Measurements from ENCODE around the gene CRISPLD2.
A peak's percentile ranks its signal among the peaks of the same experiment; 100 is the strongest.
"Not testable (repeated sequence)": the region's sequence is repeated elsewhere in the genome, so short reads cannot be mapped to it uniquely, and the experiment has no call there.

The CRISPLD2 gene

DNA sequence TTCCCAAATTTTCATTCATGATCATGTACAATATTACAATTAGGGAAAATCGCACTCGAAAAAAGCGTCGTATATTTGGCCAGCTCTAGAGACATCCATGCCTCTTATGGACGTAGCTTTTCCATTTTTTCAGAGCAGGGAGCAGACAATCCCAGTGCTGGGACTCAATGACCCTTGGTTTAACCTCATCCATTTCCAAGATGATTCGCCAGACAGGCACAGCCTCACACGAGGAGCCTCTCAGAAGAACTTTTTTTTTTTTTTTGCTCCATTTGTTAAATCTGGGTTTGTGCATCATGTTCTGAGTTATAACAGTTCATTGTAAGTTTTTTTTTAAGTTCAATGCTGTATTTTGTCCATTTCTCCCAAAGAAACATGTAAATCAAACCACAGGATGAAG, 99.5 kb downstream of the CRISPLD2 start:
- no peak for DNase-seq

DNA sequence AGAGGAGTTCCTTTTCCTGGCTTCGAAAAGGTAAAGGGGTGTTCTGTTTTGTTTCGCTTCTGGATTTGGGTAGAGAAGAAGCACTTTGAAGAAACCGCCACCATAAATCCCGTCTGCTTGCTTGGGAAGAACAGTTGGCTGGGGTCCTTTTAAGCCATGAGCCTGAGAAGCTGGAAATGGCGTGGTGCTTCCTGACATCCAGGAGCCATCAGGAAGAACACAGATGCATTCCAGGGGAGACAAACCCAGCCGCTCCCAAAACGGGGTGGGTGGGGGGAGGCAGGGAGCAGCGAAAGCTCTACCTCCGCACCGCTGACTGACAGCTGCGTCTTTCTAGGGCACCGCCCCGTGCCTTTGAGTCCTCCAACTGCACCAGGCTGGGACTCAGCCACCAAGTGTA, 99.9 kb downstream of the CRISPLD2 start:
- no peak for DNase-seq

DNA sequence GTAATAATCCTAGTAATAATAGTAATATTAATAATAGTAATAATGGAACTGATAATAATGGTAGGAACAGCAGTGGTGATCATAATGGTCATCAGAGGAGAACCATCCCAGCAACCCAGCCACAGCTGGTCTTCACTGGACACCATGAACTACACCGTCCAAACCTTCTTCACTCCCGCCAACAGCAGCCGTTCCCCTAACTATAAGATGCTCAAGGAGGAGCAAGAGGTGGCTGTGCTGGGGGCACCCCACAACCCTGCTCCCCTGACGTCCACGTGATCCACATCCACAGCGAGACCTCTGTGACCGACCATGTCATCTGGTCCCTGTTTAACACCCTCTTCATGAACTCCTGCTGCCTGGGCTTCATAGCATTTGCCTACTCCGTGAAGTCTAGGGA, 100.5 kb downstream of the CRISPLD2 start:
- DNase-seq = no peak

DNA sequence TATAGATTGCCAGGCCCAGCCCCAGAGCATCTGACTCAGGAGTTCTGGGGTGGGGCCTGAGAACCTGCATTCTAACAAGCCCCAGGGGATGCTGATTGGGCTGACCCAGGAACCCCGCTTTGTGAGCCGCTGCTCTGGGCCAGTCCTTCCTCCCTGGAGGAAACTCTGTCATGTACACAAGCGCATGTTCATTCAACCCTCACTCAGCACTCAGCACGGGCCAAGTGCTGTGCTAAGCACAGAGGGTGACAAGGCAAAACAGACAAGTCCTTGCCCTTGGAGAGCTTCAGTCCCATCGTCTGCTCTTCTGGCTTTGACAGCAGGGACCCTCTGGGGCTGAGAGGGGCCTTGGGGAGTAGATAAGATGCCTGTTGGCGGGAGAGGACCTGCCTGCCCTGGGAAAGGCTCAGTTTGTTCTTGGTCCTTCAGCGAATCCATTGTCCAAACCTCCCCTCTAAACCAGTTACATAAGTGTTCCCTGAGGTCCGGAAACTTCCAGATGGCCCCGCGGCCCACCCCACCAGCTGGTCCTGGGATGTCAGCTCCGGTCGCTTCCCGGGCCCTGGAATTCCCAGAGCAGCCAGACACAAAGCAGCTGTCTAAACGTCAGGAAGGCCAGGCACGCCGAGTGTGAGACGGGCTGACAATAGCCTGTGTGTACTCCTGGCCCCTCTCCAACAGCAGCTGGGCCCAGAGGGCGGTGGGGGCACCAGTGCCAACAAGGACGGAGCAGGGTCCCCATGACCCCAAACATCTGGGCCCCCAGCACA, 102.8 kb downstream of the CRISPLD2 start:
- no peak for DNase-seq

DNA sequence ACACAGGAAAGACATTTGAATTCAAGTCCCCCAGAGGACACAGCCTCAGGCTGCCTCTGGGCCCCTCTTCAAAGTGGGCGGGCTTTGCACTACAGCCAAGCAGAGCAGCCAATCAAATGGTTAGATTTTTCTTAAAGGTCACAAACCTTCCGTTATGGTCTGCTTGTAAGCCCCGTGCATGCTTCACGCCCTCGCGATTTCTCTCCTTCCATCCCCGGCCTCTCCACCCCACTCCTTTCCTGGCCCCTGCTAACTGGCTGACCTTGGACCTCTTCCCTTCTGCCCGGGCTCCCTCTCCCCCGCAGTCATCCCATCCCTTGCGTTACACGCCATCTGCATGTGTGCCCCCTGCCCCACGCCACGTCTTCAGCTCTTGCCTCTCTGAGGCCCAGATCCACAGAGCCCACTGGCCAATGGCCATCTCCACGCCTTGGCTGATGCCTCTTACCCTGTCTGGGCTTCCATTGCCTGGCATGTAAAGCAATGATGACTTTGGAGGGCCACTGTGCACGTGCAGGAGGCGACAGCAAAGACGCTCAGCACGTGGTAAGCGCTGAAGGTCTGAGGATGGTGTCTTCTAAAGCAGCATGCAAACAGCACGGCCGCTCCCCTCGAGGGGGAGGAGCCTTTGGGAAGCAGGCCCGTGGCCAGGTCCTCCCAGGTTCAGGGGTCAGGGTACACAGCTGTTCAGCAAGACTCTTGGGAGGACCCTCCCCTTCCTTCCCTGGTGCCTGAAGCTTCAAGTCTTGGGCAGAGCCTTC, 104.7 kb downstream of the CRISPLD2 start:
- no peak for DNase-seq

DNA sequence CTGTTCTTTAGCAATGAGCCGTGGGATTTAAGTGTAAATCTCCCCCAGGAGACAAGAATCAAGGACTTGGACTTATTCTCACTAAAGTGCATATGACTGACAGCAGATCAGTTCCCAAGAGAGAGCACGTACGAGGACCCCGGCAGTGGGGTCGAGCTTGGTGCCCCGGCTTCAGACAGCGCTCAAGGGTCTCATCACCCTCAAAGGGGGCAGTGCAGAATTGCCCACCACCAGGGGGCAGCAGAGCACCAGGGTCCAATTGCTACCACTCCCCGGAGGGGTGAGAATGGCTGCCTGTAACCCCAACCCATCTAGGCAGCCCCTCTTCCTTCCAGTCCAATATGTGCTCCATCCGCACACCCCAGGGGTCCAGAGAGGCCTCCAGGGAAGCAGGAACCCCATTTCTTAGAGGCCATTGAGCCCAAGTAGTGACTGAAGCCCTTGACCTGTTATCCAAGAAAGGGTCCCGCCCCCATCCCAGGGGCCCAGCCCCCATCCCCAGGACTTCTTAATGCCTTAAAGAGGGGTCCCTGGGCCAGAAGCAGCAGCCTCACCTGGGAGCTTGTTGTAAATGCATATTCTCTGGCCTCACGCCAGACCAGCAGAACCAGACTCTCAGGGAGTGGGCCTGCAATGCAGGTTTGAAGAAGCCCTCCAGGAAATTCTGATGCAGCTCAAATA, 105.4 kb downstream of the CRISPLD2 start:
- peak; percentile 62 for DNase-seq

DNA sequence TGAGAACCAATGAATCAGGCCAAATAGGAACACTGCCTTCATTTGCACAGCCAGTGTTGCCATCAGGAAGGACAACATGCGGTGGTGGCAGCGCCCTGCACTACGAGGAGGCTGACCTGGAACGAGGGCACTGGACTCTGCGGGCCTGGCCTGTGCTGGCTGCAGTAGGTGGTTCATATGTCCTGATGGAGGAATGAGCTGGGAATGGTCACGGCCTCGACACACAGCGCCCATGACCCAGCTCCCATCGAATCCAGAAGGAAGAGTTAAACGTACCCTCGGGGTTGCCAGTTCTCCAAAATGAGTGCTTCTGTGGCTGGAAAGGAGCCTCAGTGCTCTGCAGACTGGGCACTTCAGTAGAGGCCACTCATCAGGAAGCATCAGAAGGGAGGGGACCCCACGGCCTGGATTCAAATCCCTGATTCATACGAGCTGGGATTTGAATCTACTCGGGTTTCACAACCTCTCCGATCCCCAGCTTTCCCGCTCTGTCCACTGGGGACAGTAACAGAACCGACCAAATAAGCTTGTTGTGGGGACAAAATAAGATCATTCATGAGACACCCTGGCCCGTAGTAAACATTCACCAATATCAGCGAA, 106.1 kb downstream of the CRISPLD2 start:
- no peak for DNase-seq

DNA sequence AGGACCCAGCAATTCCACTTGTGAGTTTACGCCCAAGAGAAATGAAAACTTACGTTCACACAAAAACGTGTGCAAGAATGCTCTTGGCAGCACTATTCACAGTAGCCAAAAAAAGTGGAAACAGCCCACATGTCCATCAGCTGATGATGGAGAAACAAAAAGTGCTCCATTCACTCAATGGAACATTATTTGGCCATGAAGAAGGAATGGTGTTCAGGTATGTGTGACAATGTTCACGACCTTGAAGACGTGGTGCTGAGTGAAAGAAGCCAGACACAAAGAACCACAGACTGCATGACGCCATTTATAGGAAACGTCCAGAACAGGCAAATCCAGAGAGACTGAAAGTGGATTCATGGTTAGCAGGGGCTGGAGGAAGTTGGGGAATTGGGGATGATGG, 106.7 kb downstream of the CRISPLD2 start:
- DNase-seq = no peak

DNA sequence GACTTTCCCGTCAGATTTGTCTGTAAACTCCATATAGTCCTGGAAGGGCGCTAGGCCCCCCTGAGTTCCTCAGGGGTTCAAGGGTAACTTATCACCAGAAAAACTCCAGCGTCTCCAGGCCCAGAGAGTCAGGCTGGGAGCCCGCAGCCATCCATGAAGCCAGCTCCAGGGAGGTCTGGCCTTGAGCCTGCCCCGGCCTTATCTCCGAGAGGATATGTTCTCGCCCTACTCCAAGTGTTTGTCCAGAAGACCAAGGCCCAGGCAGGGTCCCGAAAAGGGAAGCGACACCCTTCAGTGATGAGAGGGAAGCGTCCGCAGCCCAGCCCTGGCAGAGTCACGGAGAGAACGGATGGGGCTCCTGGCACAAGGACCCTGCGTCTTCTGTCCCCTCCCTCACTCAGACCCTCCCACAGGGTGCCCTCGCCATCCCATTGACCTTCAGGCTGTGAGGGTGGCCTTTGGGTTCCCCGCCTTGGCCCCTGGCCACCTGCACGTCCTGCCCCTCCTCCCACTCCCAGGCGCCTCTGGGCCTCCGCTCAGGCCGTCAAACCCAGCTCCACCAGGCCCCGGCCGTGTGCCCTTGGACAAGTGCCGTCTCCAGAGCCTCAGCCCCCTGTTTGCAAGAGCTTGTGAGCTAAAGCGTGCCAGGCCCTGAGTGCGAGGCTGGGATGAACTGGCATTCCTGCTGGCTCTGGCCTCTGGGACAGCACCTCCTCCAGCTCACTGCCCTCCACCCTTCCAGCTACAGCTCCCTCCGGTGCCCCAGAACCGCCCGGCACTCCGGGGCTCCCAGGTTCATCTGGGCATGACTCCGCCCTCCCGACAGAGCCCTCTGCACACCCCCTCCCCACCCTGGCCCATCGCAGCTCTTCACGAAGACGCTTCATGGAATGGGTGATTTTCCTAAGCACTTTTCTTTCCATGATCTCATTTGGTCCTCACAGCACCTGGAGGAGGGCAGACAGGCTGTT, 108.1 kb downstream of the CRISPLD2 start:
- no peak for DNase-seq

DNA sequence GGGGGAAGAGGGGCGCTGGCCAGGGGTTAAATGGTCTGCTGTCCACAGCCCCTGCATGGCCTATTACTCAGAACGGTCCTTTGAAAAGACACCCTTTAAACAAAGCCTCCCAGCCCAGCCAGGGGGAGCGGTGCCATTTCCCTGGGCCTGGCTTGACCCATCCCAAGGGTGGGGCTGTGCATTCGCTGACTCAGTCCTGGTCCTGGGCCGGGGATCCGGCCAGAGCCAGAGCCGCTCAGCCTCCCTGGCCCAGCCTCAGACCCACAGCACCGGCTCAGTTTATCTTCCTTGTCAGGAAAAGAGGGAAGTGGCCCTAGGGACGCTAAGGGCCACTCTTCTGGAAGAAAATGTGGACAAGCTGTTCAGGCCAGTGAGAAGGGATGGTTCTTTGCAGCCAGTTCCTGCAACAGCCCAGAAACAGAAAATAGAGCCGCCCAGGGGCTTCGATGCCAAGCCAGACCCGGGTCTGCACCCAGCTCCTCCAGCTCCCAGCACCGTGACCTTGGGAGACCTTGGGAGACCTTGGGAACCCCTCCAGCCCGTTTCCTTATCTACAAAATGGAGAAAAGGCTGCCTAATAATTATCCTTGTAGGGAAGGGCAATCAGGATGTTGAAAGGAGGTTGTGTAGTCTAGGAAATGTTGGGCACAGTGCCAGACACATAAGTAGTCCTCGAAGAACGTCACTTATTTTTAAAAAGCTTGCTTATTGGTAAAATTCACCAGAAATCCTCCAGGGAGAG, 109.1 kb downstream of the CRISPLD2 start:
- DNase-seq = no peak

DNA sequence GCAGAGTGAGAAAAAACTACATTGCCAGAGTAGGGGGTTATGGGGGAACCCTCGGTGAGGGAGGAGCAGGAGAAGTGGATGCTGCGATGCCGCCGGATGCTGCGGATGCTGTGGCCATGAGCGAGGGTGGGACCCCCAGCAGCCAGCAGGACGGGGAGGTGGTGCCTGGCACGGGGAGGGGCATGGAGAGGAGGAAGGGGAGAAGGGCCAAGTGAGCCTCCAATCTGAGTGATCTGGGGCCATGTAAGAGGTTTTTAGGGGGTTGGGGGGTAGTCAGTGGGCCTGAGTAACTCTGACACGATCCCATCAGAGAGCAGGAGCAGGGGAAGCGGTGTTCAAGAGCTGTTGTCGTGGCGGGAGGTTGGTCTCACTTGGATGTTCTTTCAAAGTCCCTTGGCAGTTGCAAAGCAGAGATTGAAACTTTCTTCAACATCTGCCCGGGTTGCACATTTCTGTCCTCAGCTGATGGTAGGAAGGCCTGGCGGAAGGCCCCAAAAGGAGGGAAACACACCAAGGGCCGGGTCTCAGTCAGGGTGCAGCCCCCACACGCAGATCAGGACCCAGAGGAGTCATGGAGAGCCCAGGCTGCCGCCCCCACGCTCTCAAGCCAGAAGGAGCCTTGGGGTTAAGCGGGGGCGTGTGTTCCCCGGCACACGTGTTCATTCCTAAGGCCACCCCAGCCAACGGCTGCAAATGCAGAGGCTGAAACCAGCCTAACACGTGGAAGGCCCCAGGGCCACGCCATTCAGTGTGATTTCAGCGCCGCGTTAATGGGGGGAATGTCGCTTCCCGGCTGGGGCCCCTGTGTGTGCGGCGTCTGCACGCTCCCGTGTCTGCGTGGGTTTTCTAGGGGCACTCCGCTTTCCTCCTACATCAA, 109.9 kb downstream of the CRISPLD2 start:
- no peak for DNase-seq

DNA sequence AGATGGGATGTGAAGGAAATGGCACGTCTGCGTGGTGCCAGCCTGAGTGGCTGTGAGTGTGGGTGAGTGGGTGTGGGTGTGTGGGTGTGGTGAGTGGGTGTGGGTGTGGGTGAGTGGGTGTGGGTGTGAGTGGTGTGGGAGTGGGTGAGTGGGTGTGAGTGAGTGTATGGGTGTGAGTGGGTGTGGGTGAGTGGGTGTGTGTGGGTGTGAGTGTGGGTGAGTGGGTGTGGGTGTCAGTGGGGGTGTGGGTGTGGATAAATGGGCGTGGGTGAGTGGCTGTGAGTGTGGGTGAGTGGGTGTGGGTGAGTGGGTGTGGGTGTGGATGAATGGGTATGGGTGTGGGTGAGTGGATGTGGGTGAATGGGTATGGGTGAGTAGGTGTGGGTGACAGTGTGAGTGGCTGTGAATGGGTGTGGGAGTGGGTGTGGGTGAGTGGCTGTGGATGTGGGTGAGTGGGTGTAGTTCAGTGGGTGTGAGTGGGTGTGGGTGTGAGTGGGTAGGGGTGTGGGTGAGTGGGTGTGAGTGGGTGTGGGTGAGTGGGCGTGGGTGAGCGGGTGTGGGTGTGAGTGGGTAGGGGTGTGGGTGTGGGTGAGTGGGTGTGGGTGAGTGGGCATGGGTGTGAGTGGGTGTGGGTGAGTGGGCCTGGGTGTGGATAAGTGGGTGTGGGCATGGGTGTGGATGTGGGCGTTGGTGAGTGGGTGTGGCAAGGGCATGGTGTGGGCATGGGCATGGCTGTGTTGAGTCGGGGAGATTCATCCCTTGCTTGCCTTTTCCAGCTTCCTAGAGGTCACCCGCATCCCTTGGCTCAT, 110.7 kb downstream of the CRISPLD2 start:
- no peak for DNase-seq

DNA sequence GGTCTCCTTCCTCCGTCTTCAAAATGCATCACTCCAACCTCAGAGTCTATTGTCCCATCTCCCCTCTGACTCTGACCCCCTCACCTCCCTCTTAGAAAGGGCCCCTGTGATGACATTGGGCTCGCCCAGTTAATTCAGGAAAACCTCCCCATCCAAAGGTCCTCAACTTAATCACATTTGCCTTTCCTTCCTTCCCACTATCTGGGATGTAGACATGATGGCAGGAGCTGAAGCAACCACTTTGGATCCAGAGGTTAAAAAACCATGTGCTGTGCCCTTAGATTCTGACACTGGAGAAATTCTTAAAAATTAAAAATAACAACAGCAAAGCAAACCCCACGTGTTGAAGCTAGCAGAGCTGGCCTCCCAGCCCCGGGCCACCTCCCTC, 111.3 kb downstream of the CRISPLD2 start:
- no peak for DNase-seq

DNA sequence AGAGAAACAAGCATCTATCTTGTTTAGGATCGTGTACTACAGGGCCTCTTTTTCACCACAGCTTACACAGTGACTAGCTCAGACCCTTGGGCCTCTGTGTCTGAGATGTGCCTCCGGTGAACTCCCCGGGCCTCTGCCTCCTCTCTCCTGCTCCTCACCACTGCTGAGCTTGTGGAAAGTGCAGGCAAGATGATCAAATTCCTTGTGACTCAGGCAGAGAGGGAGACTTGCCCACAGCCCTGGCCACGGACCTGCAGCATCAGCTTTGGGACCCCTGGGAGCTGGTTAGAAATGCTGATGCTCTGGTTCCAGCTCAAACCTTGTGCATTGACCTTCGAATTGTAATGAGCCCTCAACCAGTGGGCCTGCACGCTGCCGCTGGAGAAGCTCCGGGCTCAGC, 111.7 kb downstream of the CRISPLD2 start:
- DNase-seq = no peak

DNA sequence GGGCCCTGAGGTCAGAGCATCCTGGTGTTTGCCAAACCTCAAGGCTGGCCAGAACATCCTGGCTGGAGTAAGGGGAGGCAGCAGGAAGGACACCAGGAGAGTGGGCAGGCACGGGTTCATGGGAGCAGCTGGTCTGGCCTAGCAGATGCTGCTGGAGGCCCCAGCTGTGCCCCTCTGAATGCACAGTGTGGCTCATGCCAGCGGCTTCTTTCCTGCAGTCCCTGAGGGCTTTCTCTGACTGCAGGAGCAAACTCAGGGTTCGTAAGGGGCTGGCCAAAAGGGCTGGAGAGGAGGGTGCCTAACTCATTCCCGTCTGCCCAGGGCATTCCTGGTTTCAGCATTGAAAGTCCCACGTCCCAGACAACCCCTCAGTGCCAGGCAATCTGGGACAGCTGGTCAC, 112.9 kb downstream of the CRISPLD2 start:
- DNase-seq = no peak

DNA sequence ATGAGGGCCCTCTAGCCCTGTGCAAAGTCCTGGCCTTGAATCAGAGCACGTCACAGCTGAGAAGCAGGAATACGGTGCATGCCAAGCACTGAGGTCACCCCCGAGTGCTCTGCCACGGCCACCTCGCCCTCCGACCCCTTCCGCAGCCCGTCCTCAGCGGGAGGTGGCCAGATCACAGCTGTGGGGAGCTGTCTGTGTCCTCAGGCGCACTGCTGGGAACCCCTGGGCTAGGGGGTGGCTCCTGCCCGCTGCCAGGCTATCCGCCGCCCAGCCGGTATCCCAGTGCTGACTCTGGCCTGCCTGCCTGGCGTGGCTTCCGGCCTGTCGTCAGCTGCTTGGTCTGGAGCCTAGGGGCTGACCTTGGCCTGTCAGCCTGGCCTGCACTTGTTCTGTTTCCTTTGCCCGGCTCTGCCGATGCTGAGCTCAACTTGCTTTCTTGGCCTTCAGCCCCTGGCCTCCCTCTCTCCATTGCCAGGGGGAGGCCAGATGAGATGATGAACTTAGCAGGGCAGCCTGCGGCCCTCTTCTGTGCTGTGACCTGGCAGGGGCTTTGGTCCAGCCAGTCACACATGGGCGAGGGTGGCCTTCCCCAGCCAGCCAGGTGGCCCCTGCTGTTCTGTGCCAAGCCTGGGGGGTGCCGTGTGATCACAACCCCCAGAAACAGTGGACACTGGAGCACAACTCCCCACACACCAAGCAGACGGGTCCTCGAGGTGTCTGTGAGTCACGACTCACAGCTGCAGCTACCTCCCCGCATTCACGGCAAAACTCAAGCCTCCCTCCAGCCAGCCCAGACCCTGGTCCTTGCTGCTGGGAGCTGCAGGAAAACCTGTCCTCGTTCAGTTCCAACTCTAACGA, 114.2 kb downstream of the CRISPLD2 start:
- no peak for DNase-seq

DNA sequence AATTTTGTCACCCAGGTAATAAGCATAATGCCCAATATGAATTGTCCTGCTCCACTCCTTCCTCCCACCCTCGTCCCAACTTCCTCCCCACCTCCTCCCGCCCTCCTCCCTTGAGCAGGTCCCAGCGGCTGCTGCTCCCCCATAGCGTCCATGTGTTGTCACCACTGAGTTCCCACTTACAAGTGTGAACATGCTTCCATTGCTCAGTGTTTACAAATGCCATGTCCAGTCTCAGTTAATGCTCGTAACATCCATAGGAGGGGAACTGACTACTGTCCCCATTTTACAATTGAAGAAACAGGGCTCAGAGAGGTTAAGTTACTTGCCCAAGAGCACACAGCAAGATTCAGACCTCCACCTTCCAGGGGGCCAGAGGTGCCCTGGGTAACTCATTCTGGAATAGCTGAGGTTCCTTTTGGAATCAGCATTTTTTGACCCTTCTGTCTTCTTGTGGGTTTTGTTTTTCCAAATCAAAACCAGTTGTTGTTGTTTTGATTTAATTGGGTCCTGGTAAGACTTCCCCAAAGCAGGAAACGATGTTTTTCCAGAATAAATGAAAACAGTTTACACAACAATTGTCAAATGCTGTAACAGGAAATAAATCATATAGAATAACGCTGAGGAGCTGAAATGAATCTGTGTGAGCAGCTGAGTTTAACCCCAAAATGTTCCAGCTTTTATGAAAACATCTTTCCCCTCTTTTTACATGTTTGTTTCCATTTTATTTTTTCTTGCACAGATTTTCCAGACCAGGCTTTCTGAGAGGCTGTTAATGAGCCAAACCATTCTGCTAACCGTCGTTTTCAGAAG, 117.6 kb downstream of the CRISPLD2 start:
- no peak for DNase-seq

DNA sequence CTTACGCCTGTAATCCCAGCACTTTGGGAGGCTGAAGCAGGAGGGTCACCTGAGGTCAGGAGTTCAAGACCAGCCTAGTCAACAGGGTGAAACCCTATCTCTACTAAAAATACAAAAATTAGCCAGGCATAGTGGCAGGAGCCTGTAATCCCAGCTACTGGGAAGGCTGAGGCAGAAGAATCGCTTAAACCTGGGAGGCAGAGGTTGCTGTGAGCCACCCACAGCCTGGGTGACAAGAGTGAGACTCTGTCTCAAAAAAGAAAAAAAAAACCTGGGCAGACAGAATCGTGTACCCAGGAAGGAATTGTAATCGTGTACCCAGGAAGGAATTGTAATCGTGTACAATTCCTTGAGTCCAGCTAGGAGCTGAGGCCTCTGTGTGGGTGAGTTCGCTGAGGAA, 118.8 kb downstream of the CRISPLD2 start:
- not testable (repeated sequence) for DNase-seq
